A673 (cell line): Measurements from ENCODE around the gene FCMR.

Experiments used
- CTCF ChIP-seq: fragments of 300-800, 200-600 bp; sonication (generic); conservative IDR thresholded peaks from 2 replicates; pipeline ENCODE4 v1.5.1; 2017; ENCODE audit warnings: low read depth, mild to moderate bottlenecking, antibody characterized with exemption, low read length, moderate library complexity, mixed read lengths
- EZH2 ChIP-seq: fragments of 200-600 bp; sonication (generic); IDR thresholded peaks from 2 replicates; pipeline ENCODE4 v1.6.1; 2017; ENCODE audit warnings: borderline replicate concordance, low read depth, mild to moderate bottlenecking, mixed read lengths, antibody characterized with exemption, low read length; ENCODE audit not compliant: poor library complexity, severe bottlenecking

DNA sequence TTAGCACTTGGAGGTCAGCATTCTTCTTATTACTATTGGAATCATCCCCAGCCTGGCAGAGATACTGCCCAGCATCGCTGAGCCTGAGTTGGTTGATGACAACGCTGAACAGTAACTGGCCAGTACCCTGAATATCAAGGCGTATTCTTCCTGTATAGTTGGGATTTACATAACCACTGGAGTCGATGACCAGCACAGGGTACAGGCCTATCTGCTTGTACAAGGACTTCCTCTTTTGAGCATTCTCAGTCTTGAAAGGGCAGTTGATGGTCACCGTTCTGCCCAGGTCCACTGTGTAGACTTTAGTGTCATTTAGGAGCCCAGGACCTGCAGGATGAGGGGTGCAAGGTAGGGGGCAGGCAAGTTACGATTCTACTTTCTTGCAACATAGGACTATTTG lies 15.7 kb upstream of the FCMR start:
- TF ChIP-seq EZH2 (no peak), CTCF (no peak)
